Ishikawa (cell line): Measurements from ENCODE around the gene ZNF536.

Experiments
- EP300 ChIP-seq: IDR thresholded peaks from 2 replicates; pipeline ENCODE4 v1.6.1; 2012; ENCODE audit warnings: borderline replicate concordance
- RAD21 ChIP-seq: IDR thresholded peaks from 2 replicates; pipeline ENCODE4 v1.6.1; 2012; ENCODE audit warnings: low read depth
- REST ChIP-seq: IDR thresholded peaks from 2 replicates; pipeline ENCODE4 v1.6.1; 2012; ENCODE audit warnings: low read depth, mild to moderate bottlenecking
- YY1 ChIP-seq: IDR thresholded peaks from 2 replicates; pipeline ENCODE4 v1.6.1; 2012; ENCODE audit warnings: low read depth
- ZBTB7A ChIP-seq: IDR thresholded peaks from 2 replicates; pipeline ENCODE4 v1.6.1; 2012; ENCODE audit warnings: low read depth

DNA sequence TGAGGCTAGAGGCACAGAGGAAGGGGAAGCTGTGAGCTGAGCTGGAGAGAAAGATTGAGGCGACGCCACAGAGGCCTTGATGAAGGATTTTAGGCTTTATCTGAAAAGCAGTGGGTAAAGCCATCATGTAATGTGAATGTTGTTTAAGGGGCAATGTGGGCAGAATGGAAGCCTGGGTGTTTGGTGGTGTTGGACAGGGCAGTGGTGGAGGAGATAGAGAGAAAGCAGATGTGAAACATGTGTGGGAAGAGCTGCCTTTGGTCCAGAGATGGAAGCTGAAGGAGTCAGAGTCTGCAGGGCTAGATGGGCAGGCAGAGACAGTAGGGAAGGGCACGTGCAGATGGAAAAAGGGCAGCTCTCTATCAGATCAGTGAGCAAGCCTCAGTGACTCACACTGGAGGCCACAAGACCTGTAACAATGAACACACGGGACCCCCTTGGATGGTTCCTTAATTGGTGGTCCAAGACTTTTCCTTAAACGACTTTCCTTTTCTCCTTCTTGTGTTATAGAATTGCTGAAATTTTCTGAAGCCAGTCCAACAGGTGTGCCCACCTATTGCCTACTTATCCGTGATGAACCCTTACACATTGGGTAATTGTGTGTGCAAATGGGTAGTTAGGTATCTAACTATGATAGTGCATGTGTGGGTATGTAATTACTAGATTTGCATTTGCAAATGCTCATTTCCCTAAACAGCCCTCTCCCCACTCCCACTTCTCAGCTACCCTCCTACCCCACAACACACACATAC lies 21.7 kb downstream of the ZNF536 start:
- TF ChIP-seq YY1: no peak
- no peak for TF ChIP-seq EP300
- no peak for TF ChIP-seq ZBTB7A
- TF ChIP-seq REST: no peak
- no peak for TF ChIP-seq RAD21
